ENCODE measurements around the gene MAP3K21. TPM values are rescaled to one million over a fixed set of nuclear protein-coding genes. Genes with fewer than 3 reads are reported as not detected.

The MAP3K21 gene
- total and polyA plus RNA-seq, 2 of the 8 experiments (the other 6 are each of a cell fraction or from before 2014, with no cell fraction given), result 21.2 to 21.8 TPM

GRCh38 chr1:233389893-233390292, 62.4 kb downstream of the MAP3K21 start:
- H4K5ac ChIP-seq (ENCODE audit: insufficient read length, low read depth, low read length), result no peak overlapping the region
- H2BK15ac ChIP-seq (ENCODE audit: low read length), result no peak overlapping the region
- no peak overlapping the region for H2BK12ac ChIP-seq (ENCODE audit: low read depth, low read length)
- no peaks in the 10 kb centered on the region for H4K20me1 ChIP-seq (replicated peaks in 1 of 2; ENCODE audit: control insufficient read depth in 1 of 2, insufficient read depth in 2 of 2, low read length in 2 of 2)
- no peak overlapping the region for H2BK20ac ChIP-seq (ENCODE audit: low read length)
- H3K4ac ChIP-seq (replicated peaks; ENCODE audit: insufficient read length, low read depth, low read length), result no peak overlapping the region
- H3K9me3 ChIP-seq (ENCODE audit: insufficient read depth in 2 of 2, low read depth in 1 of 2, low read length in 1 of 2), result no peaks in the 10 kb centered on the region
- H3K27ac ChIP-seq (ENCODE audit: low read depth, low read length), result no peak overlapping the region
- ChIA-PET CTCF (ENCODE audit: partially characterized antibody) (interaction anchor here (0.8 to 5.4 kb wide), 5 partner anchors 8 to 401 kb away, joined by 3 to 31 read pairs (median 3); no protein-coding TSS in a partner anchor), POLR2A (ENCODE audit: partially characterized antibody) (no interaction called here)
- H3K18ac ChIP-seq (ENCODE audit: extremely low read depth, low read length), result no peak overlapping the region
- H4K8ac ChIP-seq (ENCODE audit: extremely low read depth, insufficient read depth, low read length), result no peak overlapping the region
- no peak overlapping the region for H3K56ac ChIP-seq (replicated peaks; ENCODE audit: insufficient read length, low read depth, low read length)
- no peaks in the 10 kb centered on the region for H3K27me3 ChIP-seq (replicated peaks in 1 of 4; ENCODE audit: control insufficient read depth in 3 of 4, extremely low read depth in 1 of 4, insufficient read depth in 3 of 4, low read length in 3 of 4)
- H3K23ac ChIP-seq (ENCODE audit: insufficient read length), result no peak overlapping the region
- no peaks in the 10 kb centered on the region for H3K79me2 ChIP-seq (ENCODE audit: control insufficient read depth in 1 of 2, insufficient read depth in 2 of 2, low read length in 2 of 2)
- no peak overlapping the region for H4K91ac ChIP-seq (replicated peaks; ENCODE audit: insufficient read length, low read length)
- no peaks in the 10 kb centered on the region; a peak in 1 of 7 replicates for H3K4me1 ChIP-seq (replicated peaks in 1 of 4; ENCODE audit: control insufficient read depth in 3 of 4, insufficient read depth in 4 of 4, low read length in 3 of 4)
- WGBS, 2 experiments (ENCODE audit: extremely low coverage in 1 of 2, insufficient coverage in 1 of 2, insufficient read length in 1 of 2, insufficient replicate concordance in 2 of 2, low coverage in 1 of 2, low lambda C conversion rate in 2 of 2, missing lambda C conversion rate in 1 of 2), result 90% methylated on average over 1 of the region's 1 CpG; no CpG with 5 or more reads in 1 of the 2 experiments
- H3K4me2 ChIP-seq (ENCODE audit: insufficient read depth in 1 of 2, low read depth in 2 of 2, low read length in 2 of 2), result no peak overlapping the region
- no peak overlapping the region for H2AK5ac ChIP-seq (ENCODE audit: low read depth, low read length)
- FAIRE-seq (no peak), DNase-seq (ENCODE audit: low read depth in 1 of 2, low spot score in 2 of 2) (no peak)
- H3K23me2 ChIP-seq (ENCODE audit: low read depth, low read length), result no peaks in the 10 kb centered on the region
- H3K4me3 ChIP-seq (ENCODE audit: extremely low read depth in 1 of 4, insufficient read depth in 2 of 4, low read depth in 3 of 4, low read length in 4 of 4), result no peak overlapping the region
- no peak overlapping the region for H3K9ac ChIP-seq (replicated peaks in 1 of 4; ENCODE audit: extremely low read depth in 1 of 4, low read depth in 3 of 4, low read length in 3 of 4)
- no peak overlapping the region for H2BK5ac ChIP-seq (ENCODE audit: low read depth, low read length)
- no peak overlapping the region for H2AFZ ChIP-seq (ENCODE audit: low read length)
- H3K36me3 ChIP-seq (ENCODE audit: control insufficient read depth in 2 of 4, insufficient read depth in 4 of 4, low read length in 3 of 4), result no peaks in the 10 kb centered on the region
- no peak overlapping the region for H3K14ac ChIP-seq (ENCODE audit: insufficient read length)
- H3K79me1 ChIP-seq (ENCODE audit: low read depth, low read length), result no peaks in the 10 kb centered on the region
- H2BK120ac ChIP-seq (replicated peaks; ENCODE audit: low read depth, low read length), result no peak overlapping the region
- TF ChIP-seq SUZ12 (IDR thresholded peaks at IDR 0.05; ENCODE audit: low read length), result no peak
- TF ChIP-seq E2F6 (IDR thresholded peaks at IDR 0.05), result no peak
- TF ChIP-seq RXRA (IDR thresholded peaks at IDR 0.05; ENCODE audit: insufficient read depth, low read depth, low read length), result no peak
- no peak for TF ChIP-seq TEAD4 (IDR thresholded peaks at IDR 0.05; ENCODE audit: low read depth, low read length)
- TF ChIP-seq CTCF (IDR thresholded peaks at IDR 0.05; ENCODE audit: control extremely low read depth in 1 of 3, insufficient read depth in 1 of 3, low read depth in 1 of 3, low read length in 3 of 3), result no peak
- no peak for TF ChIP-seq KDM5A (IDR thresholded peaks at IDR 0.05; ENCODE audit: low read length)
- TF ChIP-seq POLR2A (IDR thresholded peaks at IDR 0.05; ENCODE audit: control extremely low read depth in 1 of 2, low read depth in 2 of 2, low read length in 2 of 2), result no peak
- no peak for TF ChIP-seq NANOG (IDR thresholded peaks at IDR 0.05; ENCODE audit: insufficient read depth, low read depth, low read length, poor library complexity, severe bottlenecking)

All from H1 (cell line).